IMR-90 (cell line): ENCODE measurements around the gene CHPF. TPM values are rescaled to one million over a fixed set of nuclear protein-coding genes. Genes with fewer than 3 reads are reported as not detected.

Experiments
- ATAC-seq: fragments of 200-7000 bp; cut with Tn5 transposase; 2 replicates; pipeline ENCODE4 v1.9.1; 2020; ENCODE audit warnings: low read depth, mild to moderate bottlenecking, moderate library complexity
- BruUV-seq: library from RNA; stranded (reverse); fragments of 400-500 nt; replicated peaks from 2 replicates; lab custom pipeline; 2021; lab: Mats Ljungman, UMichigan
- CTCF ChIA-PET: fragments of 300-600 bp; formaldehyde crosslinking; extraction: SDS; loops from one replicate; lab custom pipeline; 2021; ENCODE audit warnings: antibody characterized with exemption; lab: Yijun Ruan, JAX
- POLR2A ChIA-PET: fragments of 300-600 bp; sonication (Branson Sonifier 250); formaldehyde crosslinking; loops from one replicate; lab custom pipeline; 2022; ENCODE audit warnings: antibody characterized with exemption; ENCODE audit not compliant: unreplicated experiment; lab: Charles Lee
- DNase-seq: peaks from one replicate; pipeline ENCODE4 v3.0.0; 2013
- H2AFZ ChIP-seq: replicated peaks from 2 replicates; pipeline ENCODE3; 2013; ENCODE audit warnings: low read length, mild to moderate bottlenecking; ENCODE audit not compliant: poor library complexity
- H2AK5ac ChIP-seq: 2 replicates; pipeline ENCODE4 v1.6.1; 2013; ENCODE audit warnings: low read depth, low read length, inconsistent platforms
- H2AK9ac ChIP-seq: replicated peaks from 2 replicates; pipeline ENCODE3; 2013; ENCODE audit warnings: mild to moderate bottlenecking, low read depth, low read length, moderate library complexity; ENCODE audit not compliant: poor library complexity
- H2BK120ac ChIP-seq: 2 replicates; pipeline ENCODE4 v1.6.1; 2013; ENCODE audit warnings: low read depth, low read length, inconsistent platforms
- H2BK15ac ChIP-seq: 3 replicates; pipeline ENCODE4 v1.6.1; 2013; ENCODE audit warnings: low read depth, low read length, inconsistent platforms
- H2BK20ac ChIP-seq: 2 replicates; pipeline ENCODE4 v1.6.1; 2013; ENCODE audit warnings: low read depth, mild to moderate bottlenecking, inconsistent platforms, low read length, moderate library complexity
- H2BK5ac ChIP-seq: 2 replicates; pipeline ENCODE4 v1.6.1; 2013; ENCODE audit warnings: mild to moderate bottlenecking, low read depth, low read length, inconsistent platforms; ENCODE audit not compliant: poor library complexity, severe bottlenecking
- H3K14ac ChIP-seq: replicated peaks from 2 replicates; pipeline ENCODE4 v1.6.1; 2013; ENCODE audit warnings: low read depth, low read length, inconsistent platforms
- H3K18ac ChIP-seq: 2 replicates; pipeline ENCODE4 v1.6.1; 2013; ENCODE audit warnings: low read depth, low read length, control low read depth
- H3K23ac ChIP-seq: 2 replicates; pipeline ENCODE4 v1.6.1; 2013; ENCODE audit warnings: low read depth, low read length, inconsistent platforms
- H3K27ac ChIP-seq: 2 replicates; pipeline ENCODE4 v1.5.1; 2013; ENCODE audit warnings: mild to moderate bottlenecking, control low read depth, low read length; ENCODE audit not compliant: insufficient read depth
- H3K27me3 ChIP-seq: 2 replicates; pipeline ENCODE4 v1.6.1; 2013; ENCODE audit warnings: low read length; ENCODE audit not compliant: control insufficient read depth, insufficient read depth
- H3K36me3 ChIP-seq: 2 replicates; pipeline ENCODE4 v1.6.1; 2013; ENCODE audit warnings: low read length, mixed read lengths; ENCODE audit not compliant: control insufficient read depth, insufficient read depth
- H3K4ac ChIP-seq: 2 replicates; pipeline ENCODE4 v1.6.1; 2013; ENCODE audit warnings: low read depth, low read length, inconsistent platforms
- H3K4me1 ChIP-seq: 2 replicates; pipeline ENCODE4 v1.6.1; 2013; ENCODE audit warnings: low read length, mixed read lengths; ENCODE audit not compliant: control insufficient read depth, insufficient read depth
- H3K4me2 ChIP-seq: 2 replicates; pipeline ENCODE4 v1.6.1; 2013; ENCODE audit warnings: low read depth, mild to moderate bottlenecking, control low read depth, low read length, moderate library complexity
- H3K4me3 ChIP-seq: 2 replicates; pipeline ENCODE4 v1.5.1; 2013; ENCODE audit warnings: low read depth, mild to moderate bottlenecking, control low read depth, low read length, moderate library complexity; ENCODE audit not compliant: insufficient read depth
- H3K56ac ChIP-seq: 2 replicates; pipeline ENCODE4 v1.6.1; 2013; ENCODE audit warnings: low read length, inconsistent platforms; ENCODE audit not compliant: insufficient read depth; ENCODE audit errors: extremely low read depth
- H3K79me1 ChIP-seq, 2 experiments: 2 replicates each; pipeline ENCODE4 v1.6.1; 2013; ENCODE audit warnings: low read length in 2 of 2, inconsistent platforms in 1 of 2, low read depth in 1 of 2
- H3K9ac ChIP-seq: 2 replicates; pipeline ENCODE4 v1.6.1; 2013; ENCODE audit warnings: low read depth, low read length, control low read depth
- H3K9me1 ChIP-seq: 2 replicates; pipeline ENCODE4 v1.6.1; 2013; ENCODE audit warnings: low read length, inconsistent platforms; ENCODE audit not compliant: insufficient read depth
- H3K9me3 ChIP-seq: 2 replicates; pipeline ENCODE4 v1.6.1; 2013; ENCODE audit warnings: low read length; ENCODE audit not compliant: control insufficient read depth, insufficient read depth
- H4K20me1 ChIP-seq: 2 replicates; pipeline ENCODE4 v1.6.1; 2013; ENCODE audit warnings: low read length, inconsistent platforms; ENCODE audit not compliant: insufficient read depth
- H4K5ac ChIP-seq: 2 replicates; pipeline ENCODE4 v1.6.1; 2013; ENCODE audit warnings: mild to moderate bottlenecking, low read depth, low read length, control low read depth
- H4K8ac ChIP-seq, 2 experiments: 2 replicates each; pipeline ENCODE4 v1.6.1; 2013; ENCODE audit warnings: low read depth in 2 of 2, low read length in 2 of 2, control low read depth in 1 of 2, inconsistent platforms in 1 of 2
- H4K91ac ChIP-seq: 2 replicates; pipeline ENCODE4 v1.6.1; 2013; ENCODE audit warnings: low read depth, low read length, inconsistent platforms; ENCODE audit not compliant: insufficient read depth
- BHLHE40 ChIP-seq: fragments of 150-350 bp; IDR thresholded peaks from 2 replicates; pipeline ENCODE4 v1.6.1; 2016; ENCODE audit warnings: mild to moderate bottlenecking, low read depth, low read length
- FOS ChIP-seq: fragments of 150-350 bp; IDR thresholded peaks from 2 replicates; pipeline ENCODE4 v1.6.1; 2016; ENCODE audit warnings: low read depth, low read length
- POLR2A ChIP-seq: IDR thresholded peaks from 2 replicates; pipeline ENCODE4 v1.6.1; 2012; ENCODE audit warnings: mild to moderate bottlenecking, low read depth, low read length
- WGBS, 2 experiments: methylation state at CpG; one replicate each; pipeline versions ENCODE4 v1.1.5 to v1.1.7; 2013; ENCODE audit warnings: missing lambda C conversion rate in 2 of 2; ENCODE audit not compliant: insufficient read length in 1 of 2; ENCODE audit errors: extremely low coverage in 2 of 2; 5-methylcytosine and 5-hydroxymethylcytosine counted together
- dilution Hi-C: fragments of 300-500 bp; cut with HindIII; formaldehyde crosslinking; loops from one replicate; pipeline ENCODE4 v1.14.3; 2018; ENCODE audit warnings: low sequenced_read_pairs; ENCODE audit not compliant: unreplicated experiment
- in situ Hi-C: fragments of 300-500 bp; cut with MboI; formaldehyde crosslinking; loops from 3 replicates; pipeline ENCODE4 v1.14.3; 2019; ENCODE audit warnings: low sequenced_read_pairs, inconsistent platforms, mixed read lengths
- intact Hi-C: fragments of 100-400 bp; cut with micrococcal nuclease; formaldehyde crosslinking; loops from 2 replicates; pipeline ENCODE4 v1.10.0; 2022
- polyA plus RNA-seq, 3 experiments: library from polyadenylated mRNA; depleted of rRNA; stranded (reverse); fragments of >200 nt; gene quantifications; 2 replicates each; pipeline ENCODE4 v1.2.3, GENCODE V29; 2012; ENCODE audit warnings: low replicate concordance in 1 of 3
- total RNA-seq: library from RNA; depleted of rRNA; stranded (reverse); fragments of >200 nt; gene quantifications from 2 replicates; pipeline ENCODE4 v1.2.3, GENCODE V29; 2012

CHPF gene
- total and polyA plus RNA-seq, 2 of the 4 experiments (the other 2 are of a cell fraction) = 24.0 to 115 TPM

GRCh38 chr2:219545295-219545942 is 1.8 kb upstream of the CHPF start:
- Histone ChIP-seq H3K79me1 (peaks cover 6 to 22% of the 10 kb centered on the region in 2 experiments; a peak in 3 of 4 replicates), H2BK120ac (no peak overlapping the region), H3K4ac (no peak overlapping the region), H3K27ac (no peak overlapping the region), H3K9ac (no peak overlapping the region), H3K4me3 (no peak overlapping the region), H2BK15ac (no peak overlapping the region), H3K36me3 (peaks cover 12% of the 10 kb centered on the region), H2BK20ac (no peak overlapping the region), H4K91ac (no peak overlapping the region), H3K18ac (no peak overlapping the region), H3K14ac (no peak overlapping the region), H3K9me3 (no peaks in the 10 kb centered on the region), H4K5ac (no peak overlapping the region), H3K27me3 (no peaks in the 10 kb centered on the region), H3K9me1 (peaks cover 2% of the 10 kb centered on the region; the same call in 1 of the 2 replicates), H3K4me2 (no peak overlapping the region), H3K56ac (no peak overlapping the region), H2AK5ac (no peak overlapping the region), H2AFZ (no peak overlapping the region), H3K23ac (no peak overlapping the region), H4K20me1 (peaks cover 24% of the 10 kb centered on the region), H2AK9ac (no peak overlapping the region), H3K4me1 (peaks cover 9% of the 10 kb centered on the region), H2BK5ac (no peak overlapping the region), H4K8ac (no peak overlapping the region)
- ChIA-PET CTCF (no interaction called here), POLR2A (no interaction called here)
- dilution Hi-C loops = no loop called here
- no CpG with 5 or more reads among the region's 3 CpGs for WGBS, 2 experiments
- intact Hi-C loops = no loop called here
- ATAC-seq (no peak), DNase-seq (no peak)
- in situ Hi-C loops = no loop called here
- TF ChIP-seq POLR2A (no peak), FOS (no peak), BHLHE40 (no peak)
- BruUV-seq = no TSS peak
